ENCODE data around the gene BIN1. TPM values are rescaled to one million over a fixed set of nuclear protein-coding genes. Genes with fewer than 3 reads are reported as not detected.

BIN1 gene
- polyA plus RNA-seq, 2 donors: 4.6 to 7.9 TPM

DNA sequence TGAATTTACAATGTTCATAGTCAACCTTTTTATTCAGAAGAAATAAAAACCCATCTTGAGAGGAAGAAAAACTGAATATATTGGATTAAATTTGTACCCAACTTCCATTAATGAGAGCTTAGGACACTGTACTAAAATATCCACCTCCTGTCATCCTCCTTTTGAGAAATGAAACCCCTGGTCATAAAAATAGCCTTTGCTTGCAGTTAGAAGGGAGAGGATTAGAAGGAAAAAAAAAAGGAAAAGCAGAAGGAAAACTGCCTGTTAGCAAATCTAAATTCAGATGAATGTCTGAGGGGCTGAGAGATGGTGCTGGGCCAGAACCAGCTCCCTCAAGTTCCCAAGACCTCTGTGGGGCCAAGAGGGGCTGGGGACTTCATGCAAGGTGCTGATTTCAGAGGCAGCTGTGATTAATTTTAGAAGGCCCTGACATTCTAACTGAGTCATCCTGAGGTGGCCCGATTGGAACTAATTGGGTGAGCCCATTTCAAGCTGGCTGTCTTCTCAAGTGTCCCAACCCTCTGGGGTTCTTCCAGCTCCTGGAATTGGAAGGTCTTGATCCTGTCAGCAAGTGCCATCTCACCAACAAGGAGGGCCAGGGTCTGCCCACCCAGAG lies 38.4 kb upstream of the BIN1 start:
- WGBS, 2 donors: 11 to 45% methylated on average over 1 of the region's 1 CpG
- Histone ChIP-seq H3K27ac (ENCODE audit: low read depth in 2 of 2, low read length in 1 of 2) (no peak overlapping the region), H3K27me3 (ENCODE audit: control insufficient read depth in 1 of 2, insufficient read depth in 2 of 2, low read length in 2 of 2) (no peaks in the 10 kb centered on the region), H3K9me3 (ENCODE audit: control insufficient read depth in 2 of 2, insufficient read depth in 1 of 2, low read depth in 1 of 2, low read length in 1 of 2) (no peaks in the 10 kb centered on the region), H3K4me3 (ENCODE audit: low read depth in 1 of 2, low read length in 2 of 2) (no peak overlapping the region), H3K4me1 (ENCODE audit: control insufficient read depth in 2 of 2, insufficient read depth in 2 of 2, low read length in 1 of 2) (peaks cover 0 to 8% of the 10 kb centered on the region in 2 donors), H3K36me3 (ENCODE audit: control insufficient read depth in 2 of 2, insufficient read depth in 2 of 2, low read length in 1 of 2) (no peaks in the 10 kb centered on the region)

DNA sequence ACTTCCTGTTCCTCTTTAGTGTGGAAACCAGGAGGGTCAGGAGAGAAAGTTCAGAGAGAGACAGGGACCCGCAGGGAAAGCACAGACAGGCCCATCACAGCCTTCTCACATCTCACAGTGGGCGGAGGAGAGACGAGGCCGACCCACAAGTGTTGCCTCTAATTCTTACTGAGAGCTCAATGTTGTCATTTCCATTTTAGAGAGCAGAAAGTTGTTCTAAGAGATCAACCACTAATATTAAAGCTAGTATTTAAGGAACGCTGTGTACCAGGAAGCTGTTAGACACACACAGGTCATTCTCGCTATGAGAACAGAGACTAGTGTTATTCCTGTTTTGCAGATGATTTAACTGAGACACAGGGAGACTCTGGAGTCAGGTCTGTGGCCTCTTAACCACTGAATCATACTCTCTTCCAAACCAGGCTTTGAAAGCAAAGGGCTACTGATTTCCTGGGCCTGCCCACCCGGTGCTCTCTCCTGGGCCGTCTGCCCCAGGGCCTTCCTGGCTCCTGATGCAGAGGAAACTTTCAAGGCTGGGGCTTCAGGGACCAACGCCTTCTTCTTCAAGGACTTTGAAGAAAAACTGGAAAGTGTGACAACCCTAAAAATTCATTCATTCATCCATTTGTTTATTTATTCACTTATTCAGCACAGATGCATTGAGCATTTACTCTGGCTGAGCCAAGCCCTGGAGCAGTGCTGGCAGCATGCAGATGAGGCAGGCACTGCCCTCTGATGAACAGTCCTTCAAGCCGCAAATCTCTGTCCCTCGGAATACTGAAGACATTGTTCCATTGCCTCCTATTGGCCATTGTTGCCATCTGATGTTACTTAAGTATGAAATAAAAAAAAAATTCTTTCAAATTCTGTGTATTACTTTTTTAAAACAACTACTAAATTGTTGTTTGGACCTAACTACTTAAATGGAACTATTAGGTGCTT lies 37.2 kb upstream of the BIN1 start:
- Histone ChIP-seq H3K27ac (ENCODE audit: low read depth in 2 of 2, low read length in 1 of 2) (peak overlapping the region; percentile 12 to 57), H3K27me3 (ENCODE audit: control insufficient read depth in 1 of 2, insufficient read depth in 2 of 2, low read length in 2 of 2) (no peaks in the 10 kb centered on the region), H3K4me3 (ENCODE audit: low read depth in 1 of 2, low read length in 2 of 2) (no peak overlapping the region), H3K4me1 (ENCODE audit: control insufficient read depth in 2 of 2, insufficient read depth in 2 of 2, low read length in 1 of 2) (peaks cover 0 to 8% of the 10 kb centered on the region in 2 donors), H3K9me3 (ENCODE audit: control insufficient read depth in 2 of 2, insufficient read depth in 1 of 2, low read depth in 1 of 2, low read length in 1 of 2) (no peaks in the 10 kb centered on the region), H3K36me3 (ENCODE audit: control insufficient read depth in 2 of 2, insufficient read depth in 2 of 2, low read length in 1 of 2) (no peaks in the 10 kb centered on the region)
- 69 to 70% methylated on average over 11 of the region's 11 CpGs for WGBS, 2 donors

DNA sequence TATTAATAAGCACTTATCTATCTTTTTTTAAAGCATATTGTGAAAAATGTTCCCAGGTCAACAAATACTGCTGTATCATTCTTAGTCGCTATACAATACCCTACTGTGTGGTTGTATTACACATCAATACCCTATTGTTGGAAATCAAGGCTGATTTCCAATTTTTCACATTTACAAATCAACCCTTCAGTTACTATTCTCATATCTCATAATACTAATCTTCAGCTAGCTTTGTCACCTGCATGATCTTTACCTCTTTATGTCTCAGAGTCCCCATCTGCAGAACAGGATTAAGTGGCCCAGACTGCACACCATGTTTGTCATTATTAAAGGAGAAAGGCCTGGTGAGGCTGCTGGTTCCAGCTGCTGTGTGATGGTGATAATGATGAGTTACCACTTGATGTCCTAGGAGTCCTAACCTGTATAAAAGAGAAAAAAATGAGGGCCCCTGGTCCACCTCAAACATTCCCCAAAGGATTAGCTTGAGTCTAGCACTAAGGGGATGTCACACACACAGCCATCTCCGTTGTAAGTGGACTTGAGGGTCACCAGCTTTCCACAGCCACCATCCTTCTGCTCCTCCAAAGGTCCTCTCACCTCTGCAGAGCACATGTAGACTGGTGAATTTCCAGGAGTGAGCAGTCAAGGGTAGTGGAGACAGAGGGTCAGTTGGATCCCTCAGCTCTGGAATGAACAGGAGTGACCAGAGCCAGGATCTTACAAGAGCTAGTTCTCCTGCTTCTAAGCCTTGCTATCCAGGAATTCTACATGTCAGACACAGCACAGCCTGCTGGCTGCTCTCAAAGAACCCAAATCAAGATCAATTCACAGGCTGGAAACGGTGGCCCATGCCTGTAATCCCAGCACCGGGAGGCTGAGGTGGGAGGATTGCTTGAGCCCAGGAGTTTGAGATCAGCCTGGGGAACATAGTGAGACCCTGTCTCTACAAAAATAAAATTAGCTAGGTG lies 36.0 kb upstream of the BIN1 start:
- no peaks in the 10 kb centered on the region for H3K36me3 ChIP-seq (ENCODE audit: control insufficient read depth in 2 of 2, insufficient read depth in 2 of 2, low read length in 1 of 2)
- H3K4me1 ChIP-seq (ENCODE audit: control insufficient read depth in 2 of 2, insufficient read depth in 2 of 2, low read length in 1 of 2): peaks cover 0 to 8% of the 10 kb centered on the region in 2 donors
- H3K27me3 ChIP-seq (ENCODE audit: control insufficient read depth in 1 of 2, insufficient read depth in 2 of 2, low read length in 2 of 2): no peaks in the 10 kb centered on the region
- H3K4me3 ChIP-seq (ENCODE audit: low read depth in 1 of 2, low read length in 2 of 2): no peak overlapping the region
- no peaks in the 10 kb centered on the region for H3K9me3 ChIP-seq (ENCODE audit: control insufficient read depth in 2 of 2, insufficient read depth in 1 of 2, low read depth in 1 of 2, low read length in 1 of 2)
- WGBS, 2 donors: 82 to 85% methylated on average over 4 of the region's 4 CpGs
- H3K27ac ChIP-seq (ENCODE audit: low read depth in 2 of 2, low read length in 1 of 2): no peak overlapping the region

GRCh38 chr2:127140538-127140937 lies 33.6 kb upstream of the BIN1 start:
- H3K36me3 ChIP-seq (ENCODE audit: control insufficient read depth in 2 of 2, insufficient read depth in 2 of 2, low read length in 1 of 2): no peaks in the 10 kb centered on the region
- no peak overlapping the region for H3K27ac ChIP-seq (ENCODE audit: low read depth in 2 of 2, low read length in 1 of 2)
- peaks cover 0 to under 1% of the 10 kb centered on the region in 2 donors for H3K4me1 ChIP-seq (ENCODE audit: control insufficient read depth in 2 of 2, insufficient read depth in 2 of 2, low read length in 1 of 2)
- no peak overlapping the region for H3K4me3 ChIP-seq (ENCODE audit: low read depth in 1 of 2, low read length in 2 of 2)
- no peaks in the 10 kb centered on the region for H3K9me3 ChIP-seq (ENCODE audit: control insufficient read depth in 2 of 2, insufficient read depth in 1 of 2, low read depth in 1 of 2, low read length in 1 of 2)
- WGBS, 2 donors: 74 to 77% methylated on average over 13 of the region's 13 CpGs
- H3K27me3 ChIP-seq (ENCODE audit: control insufficient read depth in 1 of 2, insufficient read depth in 2 of 2, low read length in 2 of 2): no peaks in the 10 kb centered on the region

GRCh38 chr2:127139766-127140165 lies 32.8 kb upstream of the BIN1 start:
- H3K27ac ChIP-seq (ENCODE audit: low read depth in 2 of 2, low read length in 1 of 2): no peak overlapping the region
- WGBS, 2 donors: 62 to 68% methylated on average over 2 of the region's 2 CpGs
- H3K4me3 ChIP-seq (ENCODE audit: low read depth in 1 of 2, low read length in 2 of 2): no peak overlapping the region

GRCh38 chr2:127138281-127138680 lies 31.3 kb upstream of the BIN1 start:
- Histone ChIP-seq H3K9me3 (ENCODE audit: control insufficient read depth in 2 of 2, insufficient read depth in 1 of 2, low read depth in 1 of 2, low read length in 1 of 2) (no peaks in the 10 kb centered on the region), H3K4me3 (ENCODE audit: low read depth in 1 of 2, low read length in 2 of 2) (no peak overlapping the region), H3K36me3 (ENCODE audit: control insufficient read depth in 2 of 2, insufficient read depth in 2 of 2, low read length in 1 of 2) (no peaks in the 10 kb centered on the region), H3K27me3 (ENCODE audit: control insufficient read depth in 1 of 2, insufficient read depth in 2 of 2, low read length in 2 of 2) (no peaks in the 10 kb centered on the region), H3K27ac (ENCODE audit: low read depth in 2 of 2, low read length in 1 of 2) (no peak overlapping the region), H3K4me1 (ENCODE audit: control insufficient read depth in 2 of 2, insufficient read depth in 2 of 2, low read length in 1 of 2) (no peaks in the 10 kb centered on the region)
- 85 to 91% methylated on average over 12 of the region's 12 CpGs for WGBS, 2 donors

More at GRCh38 chr2:127139766-127140165, 32.8 kb upstream of the BIN1 start:
- no peaks in the 10 kb centered on the region for H3K9me3 ChIP-seq (ENCODE audit: control insufficient read depth in 2 of 2, insufficient read depth in 1 of 2, low read depth in 1 of 2, low read length in 1 of 2)
- H3K36me3 ChIP-seq (ENCODE audit: control insufficient read depth in 2 of 2, insufficient read depth in 2 of 2, low read length in 1 of 2): no peaks in the 10 kb centered on the region
- H3K4me1 ChIP-seq (ENCODE audit: control insufficient read depth in 2 of 2, insufficient read depth in 2 of 2, low read length in 1 of 2): no peaks in the 10 kb centered on the region
- H3K27me3 ChIP-seq (ENCODE audit: control insufficient read depth in 1 of 2, insufficient read depth in 2 of 2, low read length in 2 of 2): no peaks in the 10 kb centered on the region

DNA sequence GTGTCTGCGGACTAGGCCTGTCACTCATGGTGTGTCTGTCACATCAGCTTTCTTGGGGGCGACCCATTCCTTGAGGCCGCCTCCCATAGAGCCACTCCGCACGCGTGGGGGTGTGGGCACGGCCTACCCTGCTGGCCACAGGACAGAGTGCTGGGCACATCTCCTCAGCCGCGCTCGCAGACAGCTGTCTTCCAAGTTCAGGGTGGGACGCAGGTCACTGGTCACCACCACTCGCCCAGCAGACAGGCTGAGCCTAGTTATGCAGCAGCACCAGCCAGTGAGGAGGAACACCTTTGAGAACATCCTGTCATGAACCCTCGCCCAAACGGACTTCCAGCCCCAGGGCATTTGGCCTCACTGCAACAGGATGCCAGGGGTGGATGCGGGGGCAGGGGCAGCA lies 30.8 kb upstream of the BIN1 start:
- no peaks in the 10 kb centered on the region for H3K36me3 ChIP-seq (ENCODE audit: control insufficient read depth in 2 of 2, insufficient read depth in 2 of 2, low read length in 1 of 2)
- H3K9me3 ChIP-seq (ENCODE audit: control insufficient read depth in 2 of 2, insufficient read depth in 1 of 2, low read depth in 1 of 2, low read length in 1 of 2): no peaks in the 10 kb centered on the region
- H3K4me3 ChIP-seq (ENCODE audit: low read depth in 1 of 2, low read length in 2 of 2): no peak overlapping the region
- H3K27ac ChIP-seq (ENCODE audit: low read depth in 2 of 2, low read length in 1 of 2): no peak overlapping the region
- no peaks in the 10 kb centered on the region for H3K27me3 ChIP-seq (ENCODE audit: control insufficient read depth in 1 of 2, insufficient read depth in 2 of 2, low read length in 2 of 2)
- WGBS, 2 donors: 88 to 91% methylated on average over 15 of the region's 15 CpGs
- no peaks in the 10 kb centered on the region for H3K4me1 ChIP-seq (ENCODE audit: control insufficient read depth in 2 of 2, insufficient read depth in 2 of 2, low read length in 1 of 2)

GRCh38 chr2:127137225-127137624 lies 30.3 kb upstream of the BIN1 start:
- Histone ChIP-seq H3K36me3 (ENCODE audit: control insufficient read depth in 2 of 2, insufficient read depth in 2 of 2, low read length in 1 of 2) (no peaks in the 10 kb centered on the region), H3K27ac (ENCODE audit: low read depth in 2 of 2, low read length in 1 of 2) (no peak overlapping the region), H3K4me1 (ENCODE audit: control insufficient read depth in 2 of 2, insufficient read depth in 2 of 2, low read length in 1 of 2) (no peaks in the 10 kb centered on the region), H3K4me3 (ENCODE audit: low read depth in 1 of 2, low read length in 2 of 2) (no peak overlapping the region), H3K9me3 (ENCODE audit: control insufficient read depth in 2 of 2, insufficient read depth in 1 of 2, low read depth in 1 of 2, low read length in 1 of 2) (no peaks in the 10 kb centered on the region), H3K27me3 (ENCODE audit: control insufficient read depth in 1 of 2, insufficient read depth in 2 of 2, low read length in 2 of 2) (no peaks in the 10 kb centered on the region)
- 88 to 90% methylated on average over 12 of the region's 12 CpGs for whole genome bisulfite sequencing, 2 donors
